Stimulated activated CD8-positive, alpha-beta memory T cell treated with anti-CD3 and anti-CD28 coated beads, Interleukin-15, amount 100 ng/mL, for 24 hours (primary cell): Measurements from ENCODE around the gene HINFP.

Experiments used
- DNase-seq: peaks from one replicate; pipeline ENCODE4 v3.0.0-alpha.2; 2020; ENCODE audit warnings: low read depth

HINFP gene

GRCh38 chr11:119121008-119121810 is at the start of gene HINFP:
TSS of gene HINFP (plus strand) at chr11:119121580. CDS start at chr11:119126945, 5,365 bp downstream.
- peak; percentile 97 for DNase-seq

DNA sequence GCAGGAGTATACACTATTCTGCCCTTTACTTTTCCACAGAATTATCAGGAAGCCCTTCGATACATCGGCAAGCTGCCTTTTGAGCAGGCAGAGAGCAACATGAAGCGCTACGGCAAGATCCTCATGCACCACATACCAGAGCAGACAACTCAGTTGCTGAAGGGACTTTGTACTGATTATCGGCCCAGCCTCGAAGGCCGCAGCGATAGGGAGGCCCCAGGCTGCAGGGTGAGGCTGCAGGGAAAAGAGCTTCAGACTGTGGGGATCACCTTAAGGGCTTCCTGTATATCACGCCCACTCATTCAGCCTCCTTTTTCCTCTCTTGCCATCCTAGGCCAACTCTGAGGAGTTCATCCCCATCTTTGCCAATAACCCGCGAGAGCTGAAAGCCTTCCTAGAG is 43.5 kb upstream of the HINFP start:
- no peak for DNase-seq

- DNase-seq: no peak
These were observed 42.5 kb upstream of the HINFP start for GRCh38 chr11:119078675-119079420.

GRCh38 chr11:119081682-119082260 is 39.6 kb upstream of the HINFP start:
- no peak for DNase-seq

DNA sequence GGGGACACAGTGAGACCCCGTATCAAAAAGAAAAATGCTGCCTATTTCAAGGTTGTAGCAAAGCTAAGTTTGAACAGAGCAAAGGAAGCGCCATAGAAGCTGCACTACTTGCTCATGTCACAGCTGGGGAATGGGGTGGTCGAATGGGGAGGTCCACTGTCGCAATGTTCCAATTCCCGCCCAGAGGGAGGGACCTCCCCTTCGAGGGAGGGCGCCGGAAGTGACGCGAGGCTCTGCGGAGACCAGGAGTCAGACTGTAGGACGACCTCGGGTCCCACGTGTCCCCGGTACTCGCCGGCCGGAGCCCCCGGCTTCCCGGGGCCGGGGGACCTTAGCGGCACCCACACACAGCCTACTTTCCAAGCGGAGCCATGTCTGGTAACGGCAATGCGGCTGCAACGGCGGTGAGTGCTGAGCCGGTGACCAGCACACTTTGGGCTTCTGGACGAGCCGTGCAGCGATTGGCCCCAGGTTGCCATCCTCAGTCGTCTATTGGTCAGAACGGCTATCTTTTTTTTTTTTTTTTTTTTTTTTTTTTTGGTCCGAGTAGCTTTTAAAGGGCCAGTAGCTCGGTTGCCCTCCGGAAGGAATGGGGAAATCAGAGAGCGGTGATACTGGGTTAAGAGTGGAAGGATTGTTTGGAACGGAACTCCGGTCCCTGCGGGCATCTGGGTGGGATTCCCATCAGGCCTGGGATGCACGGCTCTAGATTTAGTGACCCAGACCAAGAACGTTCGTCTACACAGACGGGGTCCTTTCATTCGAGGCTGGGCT is 36.5 kb upstream of the HINFP start, which contains the start of gene HMBS:
TSS of gene HMBS (plus strand) at position 219 of the 774 bp plus-strand sequence. CDS start at position 372, 153 bp downstream.
- DNase-seq: peak; percentile 79

- no peak for DNase-seq
These were observed 35.9 kb upstream of the HINFP start for GRCh38 chr11:119085437-119085847.

DNA sequence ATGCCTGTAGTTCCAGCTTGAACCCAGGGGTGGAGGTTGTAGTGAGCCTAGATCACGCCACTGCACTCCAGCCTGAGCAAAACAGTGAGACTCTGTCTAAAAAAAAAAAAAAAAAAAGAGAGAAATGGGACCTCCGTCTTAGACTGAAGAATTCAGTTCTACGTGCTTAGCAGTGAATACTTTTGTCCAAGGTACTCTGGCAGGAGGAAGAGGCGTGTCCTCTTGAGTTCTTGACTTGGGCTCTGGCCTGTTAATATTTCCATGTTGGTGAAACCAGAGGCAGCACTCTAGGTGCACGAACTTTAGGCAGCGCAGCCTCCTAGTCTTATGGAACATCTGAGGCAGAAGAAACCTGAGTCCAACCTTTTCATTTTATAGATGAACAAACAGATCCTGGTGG is 34.3 kb upstream of the HINFP start:
- DNase-seq: no peak

DNA sequence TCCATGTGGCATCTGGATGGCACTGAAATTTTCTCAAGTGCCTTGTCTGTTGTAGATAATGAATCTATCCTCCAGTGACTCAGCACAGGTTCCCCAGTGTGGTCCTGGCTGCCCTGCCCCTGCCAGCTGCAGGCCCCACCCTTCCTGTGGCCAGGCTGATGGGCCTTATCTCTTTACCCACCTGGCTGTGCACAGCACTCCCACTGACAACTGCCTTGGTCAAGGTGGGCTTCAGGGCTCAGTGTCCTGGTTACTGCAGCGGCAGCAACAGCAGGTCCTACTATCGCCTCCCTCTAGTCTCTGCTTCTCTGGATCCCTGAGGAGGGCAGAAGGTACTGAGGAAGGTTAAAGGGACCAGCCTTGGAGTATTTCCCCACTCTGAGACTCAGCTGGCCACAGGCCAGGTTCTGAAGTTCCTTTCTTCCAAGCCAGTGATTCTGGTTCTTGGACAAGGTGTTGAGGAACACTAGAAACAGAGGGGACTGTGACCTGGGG is 33.6 kb upstream of the HINFP start:
- DNase-seq: no peak

DNA sequence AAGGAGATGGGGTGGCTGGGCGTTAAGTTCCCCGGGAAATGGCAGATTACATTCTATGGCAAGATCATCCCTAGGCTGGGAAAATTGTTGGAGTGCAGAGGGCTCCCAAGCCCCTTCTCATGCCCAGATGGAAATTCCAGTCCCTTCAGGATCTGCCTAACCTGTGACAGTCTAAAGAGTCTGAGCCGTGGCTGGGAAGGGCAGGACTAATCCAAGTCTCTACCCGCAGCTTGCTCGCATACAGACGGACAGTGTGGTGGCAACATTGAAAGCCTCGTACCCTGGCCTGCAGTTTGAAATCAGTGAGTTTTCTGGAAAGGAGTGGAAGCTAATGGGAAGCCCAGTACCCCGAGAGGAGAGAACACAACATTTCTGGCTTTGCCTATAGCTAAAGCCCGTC is 33.0 kb upstream of the HINFP start:
- DNase-seq: no peak

- no peak for DNase-seq
These were observed 32.1 kb upstream of the HINFP start for GRCh38 chr11:119089319-119089718.

- no peak for DNase-seq
These were observed 30.2 kb upstream of the HINFP start for GRCh38 chr11:119091178-119091577.

- DNase-seq: no peak
These were observed 29.2 kb upstream of the HINFP start for GRCh38 chr11:119091966-119092879.

- no peak for DNase-seq
These were observed 28.2 kb upstream of the HINFP start for GRCh38 chr11:119092880-119093842.

GRCh38 chr11:119093942-119094815 is 27.2 kb upstream of the HINFP start:
- no peak for DNase-seq

- no peak for DNase-seq
These were observed 26.6 kb upstream of the HINFP start for GRCh38 chr11:119094816-119095065.

- peak; percentile 95 for DNase-seq
These were observed 26.1 kb upstream of the HINFP start for GRCh38 chr11:119095066-119095880.

GRCh38 chr11:119099711-119100110 is 21.7 kb upstream of the HINFP start:
- no peak for DNase-seq
